Fibroblast of peridontal ligament (primary cell): Measurements from ENCODE around the gene ACSM4.
A peak's percentile ranks its signal among the peaks of the same experiment; 100 is the strongest.
"Not testable (repeated sequence)": the region's sequence is repeated elsewhere in the genome, so short reads cannot be mapped to it uniquely, and the experiment has no call there.

Source experiments
- DNase-seq: peaks from one replicate; pipeline ENCODE4 v3.0.0-alpha.2; 2010; ENCODE audit errors: extremely low read depth

The ACSM4 gene

DNA sequence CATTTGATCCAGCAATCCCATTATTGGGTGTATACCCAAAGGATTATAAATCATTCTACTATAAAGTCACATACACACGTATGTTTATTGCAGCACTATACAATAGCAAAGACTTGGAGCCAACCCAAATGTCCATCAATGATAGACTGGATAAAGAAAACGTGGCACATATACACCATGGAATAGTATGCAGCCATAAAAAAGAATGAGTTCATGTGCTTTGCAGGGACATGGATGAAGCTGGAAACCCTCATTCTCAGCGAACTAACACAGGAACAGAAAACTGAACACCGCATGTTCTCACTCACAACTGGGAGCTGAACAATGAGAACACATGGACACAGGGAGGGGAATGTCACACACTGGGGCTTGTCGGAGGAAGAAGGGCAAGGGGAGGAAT is 33.9 kb downstream of the ACSM4 start:
- DNase-seq: not testable (repeated sequence)

DNA sequence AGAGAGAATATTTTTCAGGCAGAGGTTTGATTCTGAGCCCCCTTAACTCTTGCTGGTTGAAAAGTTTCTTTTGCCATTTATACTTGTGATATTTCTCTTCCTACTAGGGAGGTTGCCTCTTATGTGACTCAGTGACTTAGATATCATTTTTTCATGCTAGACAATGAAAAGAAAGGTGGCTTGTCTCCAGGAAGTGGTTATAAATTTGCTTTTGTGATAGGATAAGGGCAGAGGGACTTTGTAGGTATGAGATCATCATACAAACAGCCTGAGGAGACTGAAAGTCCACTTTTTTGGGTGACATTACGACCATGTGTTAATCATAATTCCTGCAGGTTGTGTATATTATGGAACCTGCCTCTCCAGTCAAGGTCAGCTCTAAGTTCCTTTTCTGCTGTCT is 35.8 kb downstream of the ACSM4 start:
- DNase-seq: no peak

DNA sequence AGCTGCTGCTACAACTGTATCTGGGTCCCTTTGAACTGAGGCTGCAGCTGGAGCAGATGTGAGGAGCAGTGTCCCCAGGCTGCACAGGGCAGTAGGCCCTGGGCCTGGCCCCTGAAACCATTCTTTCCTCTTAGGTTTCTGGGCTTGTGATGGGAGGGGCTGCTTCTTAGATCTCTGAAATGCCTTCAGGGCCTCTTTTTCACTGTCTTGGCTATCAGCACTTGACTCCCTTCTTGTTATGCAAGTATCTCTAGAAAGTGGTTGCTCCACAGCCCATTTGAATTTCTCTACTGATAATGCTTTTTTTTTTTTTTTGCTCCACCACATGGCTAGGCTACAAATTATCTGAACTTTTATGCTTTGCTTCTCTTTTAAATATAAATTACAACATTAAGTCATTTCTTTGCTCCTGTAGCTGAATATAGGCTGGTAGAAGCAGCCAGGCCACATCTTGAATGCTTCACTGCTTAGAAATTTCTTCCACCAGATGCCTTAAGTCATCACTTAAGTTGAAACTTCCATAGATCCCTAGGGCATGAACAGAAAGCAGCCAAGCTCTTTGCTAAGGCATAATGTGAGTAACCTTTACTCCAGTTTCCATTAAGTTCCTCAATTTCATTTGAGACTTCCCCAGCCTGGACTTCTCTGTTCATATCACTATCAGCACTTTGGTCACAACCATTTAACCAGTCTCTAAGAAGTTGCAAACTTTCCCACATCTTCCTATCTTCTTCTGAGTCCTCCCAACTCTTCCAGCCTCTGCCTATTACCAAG is 41.1 kb downstream of the ACSM4 start:
- peak; percentile 21 for DNase-seq

DNA sequence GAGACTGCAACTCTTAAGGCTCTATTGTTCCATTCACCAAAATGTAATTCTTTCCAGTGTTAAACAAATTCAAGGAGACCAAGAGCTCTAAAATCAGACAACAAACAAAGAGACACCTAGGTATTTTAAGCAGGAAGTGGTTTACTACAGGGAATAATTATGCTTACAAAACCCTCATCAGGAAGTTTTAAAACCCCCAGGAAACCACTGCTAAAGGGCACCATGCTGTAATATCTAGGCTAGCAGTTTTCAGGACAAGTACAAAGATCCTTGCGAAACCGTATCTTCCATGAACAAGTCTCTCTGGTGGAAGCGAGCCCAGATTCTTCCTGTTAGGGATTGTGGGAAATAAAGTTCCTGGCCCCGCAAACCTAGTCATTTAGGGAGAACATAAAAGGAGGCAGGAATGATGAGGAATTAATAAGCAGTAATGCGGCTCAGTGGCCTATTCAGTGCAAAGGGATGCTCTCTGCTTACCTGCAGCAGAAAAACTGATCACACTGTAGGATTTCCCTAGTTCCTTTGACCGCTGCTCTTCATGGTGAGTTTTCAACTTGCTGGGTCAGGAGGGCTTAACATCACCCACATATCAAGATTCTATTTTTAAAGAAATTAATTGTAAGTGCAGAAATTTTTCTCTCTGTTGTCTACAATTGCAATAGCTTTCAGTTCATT is 42.8 kb downstream of the ACSM4 start:
- peak; percentile 4 for DNase-seq

DNA sequence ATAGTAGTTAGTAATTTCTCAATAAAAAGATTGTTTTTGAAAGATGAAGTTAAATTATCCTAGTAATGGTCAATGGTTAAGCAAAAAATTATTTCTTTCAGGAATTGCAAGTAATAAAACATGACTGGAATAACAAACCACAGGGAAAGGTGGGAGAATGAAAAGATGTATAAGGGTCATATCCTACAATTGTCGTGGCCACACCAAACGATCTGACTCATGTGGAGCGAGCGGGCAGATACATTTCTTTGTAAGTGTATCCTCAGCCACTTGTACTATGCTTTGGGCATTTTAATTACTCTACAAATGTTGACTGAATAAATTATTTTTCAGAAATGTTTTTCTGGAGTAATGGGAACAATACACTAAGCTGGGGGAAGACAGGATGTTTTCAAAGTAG is 45.5 kb downstream of the ACSM4 start:
- DNase-seq: no peak

DNA sequence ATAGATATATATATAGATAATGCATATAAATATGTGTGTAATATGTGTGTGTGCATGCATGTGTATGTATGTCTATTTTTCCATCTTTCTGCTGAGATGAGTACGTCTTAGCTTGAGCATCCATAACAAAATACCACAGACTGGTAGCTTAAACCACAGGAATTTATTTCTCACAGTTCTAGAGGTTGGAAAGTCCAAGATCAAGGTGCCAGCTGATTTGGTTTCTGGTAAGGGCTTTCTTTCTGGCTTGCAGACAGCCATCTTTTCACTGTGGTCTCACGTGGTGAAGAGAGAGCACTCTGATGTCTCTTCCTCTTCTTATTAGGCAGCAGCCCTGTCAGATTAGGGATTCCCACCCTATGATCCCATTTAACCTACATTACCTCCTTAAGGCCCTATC is 47.3 kb downstream of the ACSM4 start:
- DNase-seq: no peak

DNA sequence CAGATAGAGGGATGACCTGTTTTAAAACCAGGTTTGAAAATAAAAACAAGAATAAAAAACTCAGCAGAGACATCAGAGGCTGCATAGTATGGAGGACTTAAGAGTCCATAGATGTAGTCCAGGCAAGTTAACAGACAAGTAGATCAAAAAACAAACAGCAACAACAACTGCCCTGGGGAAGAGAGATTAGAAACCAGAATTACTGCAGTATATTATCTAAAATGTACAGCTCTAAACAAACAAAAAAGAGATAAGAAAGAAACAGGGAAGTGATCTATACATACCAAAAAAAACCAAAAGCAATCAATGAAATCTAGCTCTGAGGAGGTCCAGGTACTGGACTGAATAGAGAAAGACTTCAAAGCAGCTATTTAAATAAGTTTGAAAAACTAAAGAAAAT is 48.8 kb downstream of the ACSM4 start:
- DNase-seq: no peak

DNA sequence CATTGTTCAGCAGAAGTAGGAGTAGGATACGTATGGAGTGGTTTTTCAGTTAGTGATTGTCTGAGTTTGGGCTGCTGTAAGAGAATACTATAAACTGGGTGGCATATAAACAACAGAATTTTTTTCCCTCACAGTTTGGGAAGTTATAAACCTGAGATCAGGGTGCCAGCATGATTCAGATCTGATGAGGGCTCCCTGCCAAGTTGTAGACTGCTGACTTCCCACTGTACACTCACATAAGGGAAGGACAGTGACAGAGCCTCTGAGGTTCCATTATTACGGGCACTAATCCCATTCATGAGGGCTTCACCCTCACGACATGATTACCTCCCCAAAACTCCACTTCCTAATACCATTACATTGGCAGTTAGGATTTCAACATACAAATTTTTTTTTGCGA is 50.7 kb downstream of the ACSM4 start:
- DNase-seq: peak; percentile 18

DNA sequence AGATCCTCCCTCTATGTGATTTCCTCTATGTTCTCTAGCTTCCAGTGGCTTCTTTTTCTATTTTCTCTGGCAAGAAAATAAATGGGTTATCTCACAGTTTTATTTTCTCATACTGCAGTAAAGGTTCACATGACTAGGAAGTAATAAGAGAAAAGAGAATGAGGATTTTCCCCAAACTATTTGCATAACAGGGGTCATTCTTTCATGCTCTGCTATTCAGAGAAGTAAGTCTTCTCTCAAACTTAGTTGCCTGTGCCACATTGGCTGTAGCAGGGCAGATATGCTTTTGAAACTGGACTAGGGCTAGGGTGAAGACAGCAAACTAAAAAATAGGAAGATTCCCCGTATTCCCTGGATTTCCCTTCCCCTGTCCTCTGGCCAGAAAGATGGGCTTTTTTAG is 57.4 kb downstream of the ACSM4 start:
- no peak for DNase-seq

DNA sequence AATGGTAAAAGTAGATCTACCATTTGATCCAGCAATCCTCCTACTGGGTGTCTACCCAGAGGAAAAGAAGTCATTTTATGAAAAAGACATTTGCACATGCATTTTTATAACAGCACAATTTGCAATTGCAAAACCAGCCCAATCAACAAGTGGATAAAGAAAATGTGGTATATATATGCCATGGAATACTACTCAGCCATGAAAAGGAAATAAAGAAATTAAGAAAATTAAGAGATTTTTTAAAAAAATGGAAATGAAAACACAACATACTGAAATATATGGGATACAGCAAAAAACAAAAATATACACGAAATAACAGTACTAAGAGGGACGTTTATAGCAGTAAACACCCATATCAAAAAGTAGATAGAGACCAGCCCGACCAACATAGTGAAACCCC is 58.9 kb downstream of the ACSM4 start:
- DNase-seq: no peak

DNA sequence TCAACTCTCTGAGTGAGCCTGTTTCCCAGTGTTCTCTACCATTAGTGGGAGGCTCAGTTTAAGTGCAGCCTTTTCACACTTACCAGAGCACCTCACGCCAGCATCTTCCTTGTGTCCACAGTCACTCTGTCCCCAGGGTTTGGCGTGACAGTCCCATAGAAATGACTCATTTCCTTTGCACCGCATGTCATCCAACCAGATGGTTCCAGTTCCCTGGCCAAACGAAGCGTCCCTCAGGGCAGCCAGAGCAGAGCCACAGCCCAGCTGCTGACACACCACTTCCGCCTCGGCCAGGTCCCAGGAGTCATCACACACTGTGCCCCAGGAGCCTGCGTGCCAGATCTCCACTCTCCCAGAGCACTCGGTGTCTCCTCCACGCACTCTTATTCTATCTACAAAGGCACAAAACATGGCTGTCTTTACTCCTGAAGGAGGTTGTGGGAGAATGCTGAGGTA is 65.4 kb downstream of the ACSM4 start:
- peak; percentile 3 for DNase-seq

DNA sequence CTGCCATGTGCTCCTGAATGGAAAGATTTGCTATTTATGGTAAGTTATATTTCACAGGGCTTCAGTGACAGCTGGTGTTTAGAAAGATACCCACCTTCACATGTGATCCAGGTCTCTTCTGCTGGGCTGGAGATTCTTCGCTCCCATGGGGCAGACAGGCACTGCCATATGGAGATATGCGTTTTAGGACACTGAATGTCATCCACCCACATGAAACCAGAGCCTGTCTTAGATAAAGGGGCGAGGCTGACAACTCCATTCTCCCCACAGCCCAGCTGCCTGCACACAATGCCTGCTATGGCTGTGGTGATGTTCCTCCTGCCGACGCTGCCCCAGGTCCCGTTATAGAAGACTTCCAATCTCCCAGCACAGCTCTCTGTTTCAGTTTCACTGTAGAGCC is 69.4 kb downstream of the ACSM4 start:
- no peak for DNase-seq

DNA sequence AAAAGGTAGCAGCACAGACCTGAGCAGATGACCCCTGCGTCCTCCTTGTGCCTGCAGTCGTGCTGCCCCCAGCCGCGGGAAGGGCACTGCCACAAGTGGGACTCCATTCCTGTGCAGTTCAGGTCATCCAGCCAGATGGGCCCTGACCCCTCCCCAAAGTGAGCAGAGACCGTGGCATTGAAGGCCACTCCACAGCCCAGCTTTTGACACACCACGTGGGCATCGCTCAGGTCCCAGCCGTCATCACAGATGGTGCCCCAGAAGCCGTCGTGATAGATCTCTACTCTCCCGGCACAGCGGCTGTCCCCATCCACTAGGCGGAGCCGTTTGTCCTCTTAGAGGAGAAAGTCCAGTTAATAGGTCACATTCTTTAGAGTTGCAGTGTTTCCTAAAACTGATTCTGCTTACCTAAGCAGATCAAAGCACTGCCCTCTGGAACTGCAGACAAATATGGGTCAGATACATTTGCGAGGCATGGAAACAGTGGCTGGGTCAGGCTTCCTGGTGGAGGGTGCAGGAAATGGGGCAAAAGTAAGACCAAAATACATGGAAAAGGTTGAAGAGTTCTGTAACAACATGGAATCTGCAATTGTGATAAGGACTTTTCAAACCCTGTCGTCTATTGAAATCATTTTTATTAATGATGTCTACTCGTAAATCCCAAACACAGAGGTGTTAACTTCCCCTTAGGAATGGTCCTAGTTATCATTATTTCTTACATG is 70.7 kb downstream of the ACSM4 start:
- DNase-seq: peak; percentile 27

DNA sequence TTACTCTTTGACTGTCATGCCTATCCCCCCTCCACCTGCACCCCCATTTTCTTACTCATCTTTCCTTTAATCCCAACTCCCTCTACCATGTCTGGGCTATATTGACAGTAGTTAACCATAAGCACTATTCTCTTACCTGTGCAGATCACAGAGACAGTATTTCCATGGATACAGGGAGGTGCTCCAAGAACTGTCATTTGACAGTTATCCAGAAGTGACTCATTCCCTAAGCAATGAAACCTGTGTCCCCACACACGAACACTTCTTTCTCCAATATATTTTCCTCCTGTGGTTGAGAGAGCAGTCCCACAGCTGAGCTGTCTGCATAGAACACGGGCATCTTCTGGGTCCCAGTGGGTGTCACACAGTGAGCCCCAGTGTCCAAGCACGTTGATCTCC is 71.3 kb downstream of the ACSM4 start:
- no peak for DNase-seq

DNA sequence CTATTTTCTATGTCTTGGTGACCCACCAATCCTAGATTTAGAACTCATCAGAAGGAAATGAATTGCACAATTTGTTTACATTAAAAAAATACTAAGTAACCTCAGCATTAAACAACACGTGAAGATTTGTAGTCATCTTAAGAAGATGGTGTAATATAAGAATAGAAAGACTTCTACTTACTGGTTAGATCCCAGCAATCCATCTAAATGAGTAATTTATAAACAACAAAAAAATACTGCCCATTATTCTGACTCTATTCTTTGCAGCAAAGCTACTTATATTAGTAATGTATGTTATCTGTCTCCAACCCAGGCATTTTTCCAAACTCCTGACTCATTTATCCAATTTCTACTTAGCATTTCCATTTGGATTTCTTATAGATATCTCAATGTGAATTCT is 72.3 kb downstream of the ACSM4 start:
- peak; percentile 72 for DNase-seq
